ENCODE data around the gene GAS7.
A peak's percentile ranks its signal among the peaks of the same experiment; 100 is the strongest.

DNA sequence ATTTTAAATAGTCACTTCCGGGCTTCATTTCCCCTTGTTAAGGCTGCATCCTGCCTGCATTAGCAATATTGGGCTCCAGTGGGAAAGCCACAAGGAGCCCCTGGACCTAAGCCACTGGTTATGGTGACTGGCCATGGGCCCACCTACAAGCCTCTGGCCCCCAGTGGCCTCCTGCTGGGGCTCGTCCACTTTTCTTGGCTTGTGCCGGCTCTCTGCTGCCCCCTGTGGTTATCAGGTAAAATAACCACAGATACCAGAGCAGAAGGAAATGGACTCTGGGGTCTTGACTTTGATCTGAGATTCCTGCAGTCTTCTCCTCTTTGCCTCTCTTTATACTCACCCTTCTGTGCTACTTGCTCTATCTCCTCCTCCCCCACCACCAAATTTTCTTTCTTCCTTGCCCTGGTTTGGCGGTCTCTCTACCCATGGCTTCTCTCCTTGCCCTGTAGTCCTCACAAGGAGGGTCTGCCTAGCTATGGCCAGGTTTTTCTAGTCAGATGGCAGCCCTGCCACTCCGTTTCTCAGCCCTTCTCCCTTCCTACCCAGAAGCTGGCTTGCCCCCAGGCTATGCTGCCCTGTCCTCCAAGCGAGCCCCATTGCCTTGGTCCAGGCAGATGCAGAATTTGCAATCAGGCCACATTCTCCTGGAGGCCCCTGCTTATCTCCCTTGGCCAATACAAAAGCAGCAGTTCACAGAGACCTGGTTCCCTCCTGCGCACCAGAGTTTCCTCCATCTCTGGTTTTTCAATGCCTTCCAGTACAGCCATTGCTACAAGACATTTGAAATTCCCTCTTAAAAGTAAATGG lies 210.4 kb downstream of the GAS7 start:
- peak; percentile 80 for TF ChIP-seq CTCF (IDR thresholded peaks at IDR 0.05)
- no peak for TF ChIP-seq EZH2phosphoT487 (IDR thresholded peaks at IDR 0.05)
